Duodenal mucosa (tissue), 2 donors: ENCODE data around the gene FZD10.

ENCODE experiments used
- H3K27ac ChIP-seq: one replicate; pipeline ENCODE4 v1.7.0; 2013; ENCODE audit warnings: low read depth, low read length
- H3K27me3 ChIP-seq, 2 donors: one replicate each; pipeline ENCODE4 v1.7.0; 2013; ENCODE audit warnings: low read length in 2 of 2, control low read depth in 1 of 2; ENCODE audit not compliant: insufficient read depth in 2 of 2, control insufficient read depth in 1 of 2
- H3K36me3 ChIP-seq, 2 donors: one replicate each; pipeline ENCODE4 v1.7.0; 2013; ENCODE audit warnings: low read length in 2 of 2, control low read depth in 1 of 2; ENCODE audit not compliant: insufficient read depth in 2 of 2, control insufficient read depth in 1 of 2
- H3K4me1 ChIP-seq, 2 donors: one replicate each; pipeline ENCODE4 v1.7.0; 2013; ENCODE audit warnings: low read length in 2 of 2, control low read depth in 1 of 2; ENCODE audit not compliant: insufficient read depth in 2 of 2, control insufficient read depth in 1 of 2
- H3K4me3 ChIP-seq, 2 donors: one replicate each; pipeline ENCODE4 v1.7.0; 2013; ENCODE audit warnings: low read length in 2 of 2, low read depth in 1 of 2
- H3K9ac ChIP-seq, 2 donors: one replicate each; pipeline ENCODE4 v1.7.0; 2013; ENCODE audit warnings: low read length in 2 of 2, low read depth in 1 of 2
- H3K9me3 ChIP-seq, 2 donors: one replicate each; pipeline ENCODE4 v1.7.0; 2013; ENCODE audit warnings: low read length in 2 of 2, control low read depth in 1 of 2; ENCODE audit not compliant: control insufficient read depth in 1 of 2

Gene FZD10

DNA sequence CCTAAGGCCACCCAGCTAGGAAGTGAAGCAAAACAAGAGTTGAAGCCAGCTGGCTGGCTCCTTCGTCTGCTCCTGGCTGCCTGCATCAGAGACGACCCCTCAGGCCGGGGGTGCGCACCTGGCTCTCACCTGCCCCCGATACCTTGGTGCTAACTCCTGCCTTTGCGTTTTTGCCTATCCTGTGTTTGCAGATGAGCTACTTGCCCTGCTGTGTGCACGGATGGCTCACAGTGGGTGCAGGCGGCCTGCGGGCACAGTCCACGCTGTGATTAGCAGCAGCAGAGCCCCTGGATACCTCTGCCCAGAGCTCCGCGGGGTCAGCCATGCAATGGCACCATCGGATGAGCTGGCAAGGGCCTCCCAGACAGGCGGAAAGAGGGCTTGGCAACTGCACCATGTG lies 31.2 kb upstream of the FZD10 start:
- Histone ChIP-seq H3K4me1 (no peaks in the 10 kb centered on the region), H3K36me3 (no peaks in the 10 kb centered on the region), H3K9me3 (peaks cover 0 to 9% of the 10 kb centered on the region in 2 donors), H3K4me3 (no peak overlapping the region), H3K9ac (no peak overlapping the region), H3K27ac (no peak overlapping the region), H3K27me3 (no peaks in the 10 kb centered on the region)

DNA sequence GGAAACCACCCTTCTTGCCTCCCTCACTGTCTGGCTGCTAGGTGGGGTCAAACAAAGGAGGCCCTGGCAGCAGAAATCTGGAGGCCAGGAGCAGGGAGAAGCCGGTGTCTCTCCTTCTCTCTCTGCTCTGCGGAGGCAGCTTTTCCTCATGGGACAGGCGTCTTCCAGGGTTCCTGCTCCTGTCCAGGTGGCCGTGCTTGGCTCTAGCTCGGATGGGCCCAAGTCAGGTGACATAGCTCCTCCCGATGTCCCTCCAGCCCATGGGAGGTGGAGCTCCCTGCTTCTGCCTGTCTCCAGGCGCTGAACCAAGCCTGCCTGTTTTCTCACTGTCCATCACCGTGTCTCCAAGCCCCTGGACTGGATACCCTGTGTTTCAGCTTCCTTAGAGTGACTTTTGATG lies 30.5 kb upstream of the FZD10 start:
- H3K9me3 ChIP-seq, result peaks cover 0 to 9% of the 10 kb centered on the region in 2 donors
- no peak overlapping the region for H3K27ac ChIP-seq
- H3K4me1 ChIP-seq, result no peaks in the 10 kb centered on the region
- no peak overlapping the region for H3K4me3 ChIP-seq
- no peaks in the 10 kb centered on the region for H3K27me3 ChIP-seq
- no peak overlapping the region for H3K9ac ChIP-seq
- no peaks in the 10 kb centered on the region for H3K36me3 ChIP-seq

DNA sequence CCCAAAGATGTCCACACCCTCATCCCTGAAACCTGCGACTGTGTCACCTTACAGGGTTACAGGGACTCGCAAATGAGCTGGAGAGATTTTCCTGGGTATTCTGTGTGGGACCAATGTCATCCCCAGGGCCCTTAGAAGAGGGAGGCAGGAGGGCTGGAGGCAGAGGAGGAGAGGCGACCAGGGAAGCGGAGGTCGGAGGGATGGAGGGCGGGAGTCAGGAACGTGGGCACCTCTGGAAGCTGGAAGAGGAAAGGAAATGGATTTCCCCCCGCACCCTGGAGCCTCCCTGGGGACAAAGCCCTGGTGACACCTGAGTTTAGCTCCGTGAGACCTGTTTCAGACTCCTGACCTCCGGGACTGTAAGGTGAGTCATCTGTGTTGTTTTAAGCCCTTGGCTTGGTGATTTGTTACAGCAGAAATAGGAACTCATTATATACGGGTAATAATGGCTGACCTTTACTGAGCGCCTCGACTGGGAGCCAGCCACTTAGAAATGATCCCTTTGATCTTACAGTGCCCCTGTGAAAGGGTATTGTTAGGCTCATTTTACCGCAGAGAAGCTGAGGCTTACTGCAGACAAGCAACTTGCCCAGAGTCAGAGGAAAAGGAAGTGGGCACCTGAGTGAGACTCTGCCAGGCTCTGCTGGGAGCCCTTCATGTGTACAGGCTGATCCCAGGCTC lies 29.3 kb upstream of the FZD10 start:
- no peak overlapping the region for H3K4me3 ChIP-seq
- H3K4me1 ChIP-seq, result no peaks in the 10 kb centered on the region
- no peaks in the 10 kb centered on the region for H3K27me3 ChIP-seq
- H3K9me3 ChIP-seq, result peaks cover 0 to 9% of the 10 kb centered on the region in 2 donors
- H3K36me3 ChIP-seq, result no peaks in the 10 kb centered on the region
- H3K27ac ChIP-seq, result no peak overlapping the region
- no peak overlapping the region for H3K9ac ChIP-seq

DNA sequence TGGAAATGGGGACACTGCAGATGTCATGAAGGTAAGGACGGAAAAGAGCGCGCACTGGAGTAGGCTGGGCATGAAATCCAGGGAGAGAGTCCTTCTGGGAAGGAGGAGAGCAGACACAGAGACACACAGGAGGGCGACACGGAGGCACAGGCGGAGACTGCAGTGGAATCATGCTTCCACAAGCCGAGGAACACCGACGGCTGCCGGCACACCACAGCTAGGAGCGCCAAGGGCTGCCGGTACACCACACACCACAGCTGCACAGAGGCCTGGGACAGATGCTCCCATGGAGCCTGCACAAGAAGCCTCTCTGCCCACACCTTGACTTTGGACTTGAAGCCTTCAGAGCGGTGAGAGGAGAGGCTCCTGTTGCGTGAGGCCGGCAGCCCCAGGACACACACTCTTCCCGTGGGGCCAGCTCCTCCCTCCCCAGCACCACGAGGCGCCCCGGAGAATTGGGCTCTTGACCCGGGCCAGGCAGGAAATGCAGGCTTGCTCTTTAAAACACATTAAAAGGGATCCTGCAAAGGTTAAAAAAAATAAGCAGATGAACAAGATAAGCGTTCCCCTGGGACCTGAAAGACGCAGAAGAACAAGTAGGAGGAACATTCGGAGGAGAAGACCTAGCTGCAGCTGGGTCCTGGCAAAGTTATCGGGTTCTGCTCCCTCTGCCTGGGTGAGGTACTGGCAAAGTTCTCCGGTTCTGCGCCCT lies 28.3 kb upstream of the FZD10 start:
- H3K36me3 ChIP-seq, result no peaks in the 10 kb centered on the region
- H3K27me3 ChIP-seq, result no peaks in the 10 kb centered on the region
- no peak overlapping the region for H3K9ac ChIP-seq
- H3K4me1 ChIP-seq, result no peaks in the 10 kb centered on the region
- H3K4me3 ChIP-seq, result no peak overlapping the region
- no peak overlapping the region for H3K27ac ChIP-seq
- peaks cover 0 to 9% of the 10 kb centered on the region in 2 donors for H3K9me3 ChIP-seq

DNA sequence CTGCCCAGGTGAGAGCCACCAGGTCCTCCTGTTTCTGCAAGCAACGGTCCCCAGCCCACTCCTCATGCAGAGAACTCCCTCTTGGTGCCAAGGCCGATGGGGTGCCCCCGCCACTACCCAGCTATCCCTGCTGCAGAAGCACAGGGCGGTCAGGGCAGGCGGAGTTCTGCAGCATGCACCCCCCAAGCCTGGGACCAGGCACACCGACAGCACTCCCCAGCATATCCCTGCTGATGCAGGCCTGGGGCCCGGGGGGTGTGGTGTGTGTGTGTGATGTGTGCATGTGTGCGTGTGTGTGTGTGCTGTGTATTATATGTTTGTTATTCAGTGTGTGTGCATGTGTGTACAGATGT lies 27.7 kb upstream of the FZD10 start:
- Histone ChIP-seq H3K4me1 (no peaks in the 10 kb centered on the region), H3K9ac (no peak overlapping the region), H3K36me3 (no peaks in the 10 kb centered on the region), H3K27me3 (no peaks in the 10 kb centered on the region), H3K4me3 (no peak overlapping the region), H3K9me3 (peaks cover 0 to 9% of the 10 kb centered on the region in 2 donors), H3K27ac (no peak overlapping the region)

DNA sequence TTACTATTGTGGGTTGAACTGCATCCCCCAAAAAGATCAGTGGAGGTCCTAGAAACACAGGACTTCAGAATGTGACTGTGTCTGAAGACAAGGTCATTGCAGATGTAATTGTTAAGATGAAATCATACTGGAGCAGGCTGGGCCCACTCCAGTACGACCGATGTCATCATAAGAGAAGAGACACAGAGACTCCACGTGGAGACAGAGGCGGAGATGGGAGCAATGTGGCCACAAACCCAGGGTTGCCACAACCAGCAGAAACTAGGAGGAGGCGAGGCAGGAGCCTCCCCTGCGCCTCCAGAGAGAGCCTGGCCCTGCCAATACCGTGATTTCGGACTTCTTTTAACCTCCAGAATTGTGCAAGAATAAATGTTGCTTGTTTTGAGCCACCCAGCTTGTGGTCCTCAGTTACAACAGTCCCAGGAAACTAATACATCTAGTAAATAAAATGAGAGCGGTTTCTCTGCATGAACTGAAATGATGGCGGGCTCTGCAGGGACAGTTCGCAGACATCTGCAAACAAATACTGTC lies 25.7 kb upstream of the FZD10 start:
- no peaks in the 10 kb centered on the region for H3K27me3 ChIP-seq
- no peaks in the 10 kb centered on the region for H3K36me3 ChIP-seq
- H3K4me3 ChIP-seq, result no peak overlapping the region
- H3K9ac ChIP-seq, result no peak overlapping the region
- H3K27ac ChIP-seq, result no peak overlapping the region
- no peaks in the 10 kb centered on the region for H3K4me1 ChIP-seq
- H3K9me3 ChIP-seq, result peaks cover 0 to 9% of the 10 kb centered on the region in 2 donors

DNA sequence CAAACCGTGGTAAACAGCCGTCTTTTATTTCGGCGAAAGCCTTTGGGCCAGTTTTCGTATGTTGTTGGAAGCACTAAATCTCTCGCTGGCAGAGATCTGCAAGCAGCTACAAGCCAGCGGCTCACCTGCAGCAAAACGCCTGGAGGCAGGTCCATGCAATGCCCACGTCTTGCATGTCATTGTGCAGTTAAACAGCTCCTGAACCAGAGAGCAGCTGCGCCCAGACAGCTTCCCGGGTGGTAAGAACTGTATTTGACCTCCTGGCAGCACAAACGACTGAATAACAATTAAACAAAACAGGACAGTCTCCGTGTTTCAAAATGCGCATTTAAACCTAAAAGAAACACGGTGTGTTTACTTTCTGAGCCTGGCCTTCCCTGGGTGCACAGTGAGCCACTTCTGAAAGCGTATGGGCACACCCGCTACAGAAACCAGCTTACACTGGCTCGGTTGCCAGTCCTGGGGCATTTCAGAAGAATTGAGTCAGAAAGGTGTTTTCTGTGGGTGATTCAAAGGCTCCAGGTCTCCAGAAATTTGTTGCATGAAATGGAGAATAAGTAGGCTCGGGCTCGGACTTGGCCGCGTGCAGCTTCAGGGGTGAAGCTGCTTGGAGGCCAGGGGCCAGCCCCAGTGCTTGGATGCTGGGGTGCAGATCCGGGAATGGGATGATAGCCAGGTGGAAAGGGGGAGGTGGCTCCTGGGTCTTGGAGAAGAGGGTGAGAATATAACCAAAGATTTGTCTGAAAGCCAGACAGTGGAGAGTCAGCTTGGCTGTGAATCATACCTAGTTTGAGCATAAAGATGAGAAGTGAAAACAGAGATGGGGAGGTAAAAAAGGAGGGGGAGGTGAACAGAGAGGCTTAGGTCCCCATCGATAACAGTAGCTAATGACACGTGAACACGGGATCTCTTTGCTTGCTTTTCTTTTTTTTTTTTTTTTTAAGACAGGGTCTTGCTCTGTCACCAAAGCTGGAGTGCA lies 24.9 kb upstream of the FZD10 start:
- Histone ChIP-seq H3K4me1 (no peaks in the 10 kb centered on the region), H3K27ac (no peak overlapping the region), H3K27me3 (no peaks in the 10 kb centered on the region), H3K9ac (no peak overlapping the region), H3K4me3 (no peak overlapping the region), H3K9me3 (peaks cover 0 to 9% of the 10 kb centered on the region in 2 donors), H3K36me3 (no peaks in the 10 kb centered on the region)

DNA sequence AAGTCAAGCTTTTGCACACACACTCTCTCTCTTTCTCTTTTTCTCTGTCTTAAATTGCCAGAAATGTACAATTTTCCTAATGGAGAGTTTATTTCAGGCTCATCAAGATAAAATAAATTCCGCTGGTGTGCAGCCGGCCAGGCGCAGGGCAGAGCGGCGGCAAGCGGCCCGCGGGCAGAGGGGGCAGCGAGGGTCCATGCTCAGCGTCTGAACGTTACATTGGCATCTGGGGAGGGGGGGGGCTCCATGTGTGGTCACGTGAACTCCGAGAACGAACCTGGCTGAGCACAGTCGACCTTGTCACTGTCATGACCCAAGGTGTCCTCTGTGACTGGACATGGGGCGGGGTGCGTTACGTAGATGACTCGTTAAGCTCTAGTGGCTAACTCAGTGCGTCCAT lies 23.8 kb upstream of the FZD10 start:
- Histone ChIP-seq H3K27ac (no peak overlapping the region), H3K27me3 (no peaks in the 10 kb centered on the region), H3K36me3 (no peaks in the 10 kb centered on the region), H3K9me3 (peaks cover 0 to 9% of the 10 kb centered on the region in 2 donors), H3K9ac (no peak overlapping the region), H3K4me1 (no peaks in the 10 kb centered on the region), H3K4me3 (no peak overlapping the region)

DNA sequence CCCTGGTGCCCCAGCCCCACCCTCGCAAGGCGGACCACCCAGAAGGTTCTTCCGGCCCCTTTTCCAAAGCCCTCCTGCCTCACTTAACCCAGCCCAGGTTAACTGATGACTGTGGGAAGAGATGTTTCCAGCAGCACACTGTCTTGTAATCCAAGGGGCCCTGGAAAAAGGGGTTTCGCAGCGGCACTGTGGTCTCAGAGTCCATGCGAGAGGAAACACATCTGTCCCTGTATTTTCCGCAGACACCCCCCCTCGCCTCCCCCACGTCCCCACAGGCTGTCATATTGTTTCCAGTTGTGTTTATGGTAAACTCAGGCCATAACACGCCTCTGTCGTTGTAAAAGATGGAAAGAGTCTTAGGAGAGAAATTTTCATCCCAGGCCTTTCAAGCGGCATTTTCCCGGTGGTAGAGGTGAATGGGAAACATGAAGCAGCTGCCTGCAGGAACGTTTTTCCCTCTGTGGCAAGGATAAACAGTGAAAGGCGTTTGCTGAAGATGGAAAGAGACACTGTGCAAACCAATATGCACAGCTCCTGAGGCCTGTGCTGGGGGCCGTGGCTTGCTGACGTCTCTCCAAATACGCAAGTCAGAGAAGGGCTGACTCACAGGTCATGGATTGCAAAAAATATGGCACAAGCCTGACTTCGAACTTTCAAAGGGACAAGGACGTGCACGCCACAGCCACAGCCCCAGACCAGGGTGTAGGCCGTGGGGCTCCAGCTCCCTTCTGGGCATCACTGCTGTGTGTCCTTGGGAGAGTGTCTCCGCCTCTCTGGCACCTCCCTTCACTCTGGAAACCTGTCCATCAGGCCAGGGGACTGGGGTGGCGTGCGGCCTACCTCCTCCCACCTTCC lies 22.5 kb upstream of the FZD10 start:
- no peaks in the 10 kb centered on the region for H3K27me3 ChIP-seq
- H3K4me1 ChIP-seq, result no peaks in the 10 kb centered on the region
- H3K4me3 ChIP-seq, result no peak overlapping the region
- H3K36me3 ChIP-seq, result no peaks in the 10 kb centered on the region
- no peak overlapping the region for H3K27ac ChIP-seq
- H3K9me3 ChIP-seq, result peaks cover 0 to 8% of the 10 kb centered on the region in 2 donors
- no peak overlapping the region for H3K9ac ChIP-seq
